ENCODE results near the gene CD99L2.
A peak's percentile ranks its signal among the peaks of the same experiment; 100 is the strongest.
"Not testable (repeated sequence)": the region's sequence is repeated elsewhere in the genome, so short reads cannot be mapped to it uniquely, and the experiment has no call there.

CD99L2 gene

GRCh38 chrX:150896632-150897031 lies 1.8 kb downstream of the CD99L2 start:
- no peak for DNase-seq (ENCODE audit: low read depth)

GRCh38 chrX:150893936-150894335 lies 4.5 kb downstream of the CD99L2 start:
- DNase-seq (ENCODE audit: low read depth) = no peak

GRCh38 chrX:150889131-150889530 lies 9.3 kb downstream of the CD99L2 start:
- no peak for DNase-seq (ENCODE audit: low read depth)

GRCh38 chrX:150887906-150888465 lies 10.5 kb downstream of the CD99L2 start:
- DNase-seq (ENCODE audit: low read depth) = no peak

- not testable (repeated sequence) for DNase-seq (ENCODE audit: low read depth)
These were observed 11.2 kb downstream of the CD99L2 start for GRCh38 chrX:150887268-150887667.

- no peak for DNase-seq (ENCODE audit: low read depth)
These were observed 12.1 kb downstream of the CD99L2 start for GRCh38 chrX:150886381-150886780.

- no peak for DNase-seq (ENCODE audit: low read depth)
These were observed 17.7 kb downstream of the CD99L2 start for GRCh38 chrX:150880808-150881165.

- no peak for DNase-seq (ENCODE audit: low read depth)
These were observed 18.3 kb downstream of the CD99L2 start for GRCh38 chrX:150879855-150880807.

GRCh38 chrX:150875621-150876020 lies 22.8 kb downstream of the CD99L2 start:
- DNase-seq (ENCODE audit: low read depth) = not testable (repeated sequence)

- DNase-seq (ENCODE audit: low read depth) = no peak
These were observed 24.0 kb downstream of the CD99L2 start for GRCh38 chrX:150874448-150874847.

- DNase-seq (ENCODE audit: low read depth) = no peak
These were observed 24.9 kb downstream of the CD99L2 start for GRCh38 chrX:150873616-150874015.

- no peak for DNase-seq (ENCODE audit: low read depth)
These were observed 25.6 kb downstream of the CD99L2 start for GRCh38 chrX:150872773-150873336.

GRCh38 chrX:150871341-150871811 lies 27.1 kb downstream of the CD99L2 start:
- peak; percentile 3 for DNase-seq (ENCODE audit: low read depth)

GRCh38 chrX:150870487-150871340 lies 27.8 kb downstream of the CD99L2 start:
- DNase-seq (ENCODE audit: low read depth) = peak; percentile 3

- peak; percentile 1 for DNase-seq (ENCODE audit: low read depth)
These were observed 28.4 kb downstream of the CD99L2 start for GRCh38 chrX:150870029-150870428.

GRCh38 chrX:150869450-150869849 lies 29.0 kb downstream of the CD99L2 start:
- DNase-seq (ENCODE audit: low read depth) = no peak

GRCh38 chrX:150868625-150869024 lies 29.8 kb downstream of the CD99L2 start:
- peak; percentile 25 for DNase-seq (ENCODE audit: low read depth)

GRCh38 chrX:150864127-150864526 lies 34.3 kb downstream of the CD99L2 start:
- no peak for DNase-seq (ENCODE audit: low read depth)

GRCh38 chrX:150863191-150863590 lies 35.3 kb downstream of the CD99L2 start:
- DNase-seq (ENCODE audit: low read depth) = no peak

GRCh38 chrX:150857453-150857852 lies 41.0 kb downstream of the CD99L2 start:
- DNase-seq (ENCODE audit: low read depth) = no peak

GRCh38 chrX:150856785-150857184 lies 41.7 kb downstream of the CD99L2 start:
- no peak for DNase-seq (ENCODE audit: low read depth)

GRCh38 chrX:150856101-150856500 lies 42.4 kb downstream of the CD99L2 start:
- no peak for DNase-seq (ENCODE audit: low read depth)

Data from fibroblast of gingiva (primary cell).